Dermis microvascular lymphatic vessel endothelial cell (primary cell): ENCODE data around the gene FBN3. TPM values are rescaled to one million over a fixed set of nuclear protein-coding genes. Genes with fewer than 3 reads are reported as not detected.
A peak's percentile ranks its signal among the peaks of the same experiment; 100 is the strongest.
"Not testable (repeated sequence)": the region's sequence is repeated elsewhere in the genome, so short reads cannot be mapped to it uniquely, and the experiment has no call there.

ENCODE experiments used
- DNase-seq, 2 donors: peaks; one replicate each; pipeline versions ENCODE4 v3.0.0 to v3.0.0-alpha.2; 2010; ENCODE audit warnings: low read depth in 2 of 2
- total RNA-seq: library from RNA; depleted of rRNA; stranded (reverse); fragments of >200 nt; gene quantifications from 2 replicates; pipeline ENCODE4 v1.2.1, GENCODE V29; 2014

Gene FBN3
- not detected in 2 replicates for total RNA-seq

- no peak for DNase-seq
Observed at GRCh38 chr19:8149261-8150094, at the start of gene FBN3. FBN3 (minus strand) TSS chr19:8149592; CDS start chr19:8147480, 2,112 bp downstream.

GRCh38 chr19:8196271-8196927 is 47.0 kb upstream of the FBN3 start:
- no peak for DNase-seq

- no peak for DNase-seq
Observed at GRCh38 chr19:8194528-8195267, 45.3 kb upstream of the FBN3 start.

- no peak for DNase-seq
Observed at GRCh38 chr19:8192221-8192820, 42.9 kb upstream of the FBN3 start.

- DNase-seq = no peak
Observed at GRCh38 chr19:8185343-8186068, 36.1 kb upstream of the FBN3 start.

- DNase-seq = no peak
Observed at GRCh38 chr19:8184274-8184673, 34.9 kb upstream of the FBN3 start.

GRCh38 chr19:8180018-8180417 is 30.6 kb upstream of the FBN3 start:
- peak in 1 of 2 donors; percentile 9 for DNase-seq

- no peak for DNase-seq
Observed at GRCh38 chr19:8174706-8175105, 25.3 kb upstream of the FBN3 start.

GRCh38 chr19:8168537-8168936 is 19.1 kb upstream of the FBN3 start:
- DNase-seq = no peak

GRCh38 chr19:8167985-8168384 is 18.6 kb upstream of the FBN3 start:
- DNase-seq = no peak

- no peak for DNase-seq
Observed at GRCh38 chr19:8163759-8164158, 14.4 kb upstream of the FBN3 start.

- no peak for DNase-seq
Observed at GRCh38 chr19:8161135-8161646, 11.8 kb upstream of the FBN3 start.

GRCh38 chr19:8159322-8159721 is 9.9 kb upstream of the FBN3 start:
- DNase-seq = not testable (repeated sequence)

GRCh38 chr19:8158411-8159074 is 9.2 kb upstream of the FBN3 start:
- DNase-seq = peak; percentile 83 to 86

- no peak for DNase-seq
Observed at GRCh38 chr19:8155318-8155717, 5.9 kb upstream of the FBN3 start.

- DNase-seq = not testable (repeated sequence)
Observed at GRCh38 chr19:8154014-8154413, 4.6 kb upstream of the FBN3 start.

- DNase-seq = no peak
Observed at GRCh38 chr19:8151767-8152035, 2.3 kb upstream of the FBN3 start.

GRCh38 chr19:8150998-8151766 is 1.8 kb upstream of the FBN3 start:
- no peak for DNase-seq

- no peak for DNase-seq
Observed at GRCh38 chr19:8150178-8150865, 930 bp upstream of the FBN3 start.
